ENCODE measurements around the gene PAX6.

Gene PAX6

GRCh38 chr11:31819621-31820437, 8.7 kb upstream of the PAX6 start:
- no peaks in the 10 kb centered on the region for H3K79me2 ChIP-seq (ENCODE audit: insufficient read depth, low read length)
- H3K27ac ChIP-seq (ENCODE audit: low read depth, low read length): no peak overlapping the region
- TF ChIP-seq EZH2phosphoT487 (conservative IDR thresholded peaks at IDR 0.05; ENCODE audit: low read length) (no peak), CTCF (IDR thresholded peaks at IDR 0.05; ENCODE audit: insufficient read depth, low read length, poor library complexity, severe bottlenecking) (no peak)
- H3K9ac ChIP-seq (ENCODE audit: low read length): no peak overlapping the region
- no peak overlapping the region for H3K4me3 ChIP-seq (ENCODE audit: insufficient read depth, low read length, poor library complexity, severe bottlenecking)
- H3K4me2 ChIP-seq (ENCODE audit: low read depth, low read length, poor library complexity, severe bottlenecking): no peak overlapping the region
- no peaks in the 10 kb centered on the region for H3K36me3 ChIP-seq (ENCODE audit: low read length)
- H2AFZ ChIP-seq (ENCODE audit: low read depth, low read length, severe bottlenecking): no peak overlapping the region
- H3K9me2 ChIP-seq (replicated peaks; ENCODE audit: insufficient read depth, low read length): no peaks in the 10 kb centered on the region
- no peaks in the 10 kb centered on the region for H3K9me3 ChIP-seq (ENCODE audit: insufficient read depth, low read length)
- no peaks in the 10 kb centered on the region for H3K27me3 ChIP-seq (ENCODE audit: low read length)
- H4K20me1 ChIP-seq (ENCODE audit: low read depth, low read length): no peaks in the 10 kb centered on the region
- no peaks in the 10 kb centered on the region for H3F3A ChIP-seq (ENCODE audit: insufficient read depth)

DNA sequence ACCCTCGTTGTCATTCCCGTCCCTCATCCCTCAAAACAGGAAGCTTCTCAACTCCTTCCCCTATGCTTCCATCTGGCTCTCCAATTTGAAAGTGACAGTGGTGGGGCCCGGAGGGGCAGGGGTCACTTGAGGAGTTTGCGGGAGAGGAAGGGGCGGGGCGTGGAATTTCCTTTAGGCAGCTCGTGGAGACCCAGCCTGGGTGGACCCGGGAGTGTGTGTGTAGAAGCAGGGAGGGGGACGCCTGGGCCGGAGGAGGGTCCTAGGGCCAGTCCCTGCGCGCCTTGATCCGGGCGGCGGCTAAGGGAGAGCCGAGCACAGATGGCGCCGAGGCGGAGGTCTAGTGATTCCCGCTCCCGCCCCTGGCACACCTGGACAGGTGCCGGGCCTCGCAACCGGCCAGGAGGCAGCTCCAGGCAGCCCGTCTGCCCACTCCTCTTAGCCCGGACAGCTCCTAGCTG, 7.8 kb upstream of the PAX6 start:
- Histone ChIP-seq H3K79me2 (ENCODE audit: insufficient read depth, low read length) (no peaks in the 10 kb centered on the region), H3K9me2 (replicated peaks; ENCODE audit: insufficient read depth, low read length) (no peaks in the 10 kb centered on the region), H3K36me3 (ENCODE audit: low read length) (no peaks in the 10 kb centered on the region), H3F3A (ENCODE audit: insufficient read depth) (no peaks in the 10 kb centered on the region), H3K27me3 (ENCODE audit: low read length) (no peaks in the 10 kb centered on the region), H3K9ac (ENCODE audit: low read length) (no peak overlapping the region), H3K27ac (ENCODE audit: low read depth, low read length) (no peak overlapping the region), H4K20me1 (ENCODE audit: low read depth, low read length) (no peaks in the 10 kb centered on the region), H3K4me2 (ENCODE audit: low read depth, low read length, poor library complexity, severe bottlenecking) (no peak overlapping the region), H2AFZ (ENCODE audit: low read depth, low read length, severe bottlenecking) (no peak overlapping the region), H3K9me3 (ENCODE audit: insufficient read depth, low read length) (no peaks in the 10 kb centered on the region), H3K4me3 (ENCODE audit: insufficient read depth, low read length, poor library complexity, severe bottlenecking) (no peak overlapping the region)
- TF ChIP-seq CTCF (IDR thresholded peaks at IDR 0.05; ENCODE audit: insufficient read depth, low read length, poor library complexity, severe bottlenecking) (no peak), EZH2phosphoT487 (conservative IDR thresholded peaks at IDR 0.05; ENCODE audit: low read length) (no peak)

GRCh38 chr11:31818425-31818755, 7.3 kb upstream of the PAX6 start:
- Histone ChIP-seq H3F3A (ENCODE audit: insufficient read depth) (no peaks in the 10 kb centered on the region), H3K9me3 (ENCODE audit: insufficient read depth, low read length) (no peaks in the 10 kb centered on the region), H3K27me3 (ENCODE audit: low read length) (no peaks in the 10 kb centered on the region), H3K79me2 (ENCODE audit: insufficient read depth, low read length) (no peaks in the 10 kb centered on the region), H4K20me1 (ENCODE audit: low read depth, low read length) (no peaks in the 10 kb centered on the region), H3K9me2 (replicated peaks; ENCODE audit: insufficient read depth, low read length) (no peaks in the 10 kb centered on the region), H3K36me3 (ENCODE audit: low read length) (no peaks in the 10 kb centered on the region), H3K4me2 (ENCODE audit: low read depth, low read length, poor library complexity, severe bottlenecking) (no peak overlapping the region), H2AFZ (ENCODE audit: low read depth, low read length, severe bottlenecking) (no peak overlapping the region), H3K27ac (ENCODE audit: low read depth, low read length) (no peak overlapping the region), H3K4me3 (ENCODE audit: insufficient read depth, low read length, poor library complexity, severe bottlenecking) (no peak overlapping the region), H3K9ac (ENCODE audit: low read length) (no peak overlapping the region)
- TF ChIP-seq CTCF (IDR thresholded peaks at IDR 0.05; ENCODE audit: insufficient read depth, low read length, poor library complexity, severe bottlenecking) (no peak), EZH2phosphoT487 (conservative IDR thresholded peaks at IDR 0.05; ENCODE audit: low read length) (no peak)

Data from SU-DHL-6 (cell line).